ENCODE data around the gene RAB4B.
A peak's percentile ranks its signal among the peaks of the same experiment; 100 is the strongest.
"Not testable (repeated sequence)": the region's sequence is repeated elsewhere in the genome, so short reads cannot be mapped to it uniquely, and the experiment has no call there.

Gene RAB4B

DNA sequence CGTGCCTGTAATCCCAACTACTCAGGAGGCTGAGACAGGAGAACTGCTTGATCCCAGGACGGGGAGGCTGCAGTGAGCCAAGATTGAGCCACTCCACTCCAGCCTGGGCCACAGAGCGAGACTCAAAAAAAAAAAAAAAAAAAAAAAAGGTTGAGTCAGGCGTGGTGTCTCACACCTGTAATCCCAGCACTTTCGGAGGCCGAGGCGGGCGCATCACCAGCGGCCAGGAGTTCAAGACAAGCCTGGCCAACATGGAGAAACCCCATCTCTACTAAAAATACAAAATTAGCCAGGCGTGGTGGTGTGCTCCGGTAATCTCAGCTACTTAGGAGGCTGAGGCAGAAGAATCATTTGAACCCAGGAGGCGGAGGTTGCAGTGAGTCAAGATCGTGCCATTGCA is 11.7 kb upstream of the RAB4B start:
- not testable (repeated sequence) for H3K4me3 ChIP-seq (ENCODE audit: low read length in 2 of 2); H3K27me3 ChIP-seq (ENCODE audit: control insufficient read depth in 1 of 2, insufficient read depth in 2 of 2, low read length in 2 of 2); H3K9ac ChIP-seq (ENCODE audit: low read length in 2 of 2); H3K9me3 ChIP-seq (ENCODE audit: control insufficient read depth in 2 of 2, low read length in 2 of 2); H3K27ac ChIP-seq (ENCODE audit: low read length); H3K4me1 ChIP-seq (ENCODE audit: control insufficient read depth, insufficient read depth, low read length)
- H3K36me3 ChIP-seq (ENCODE audit: control insufficient read depth in 2 of 2, insufficient read depth in 2 of 2, low read length in 2 of 2) = peaks cover 42 to 43% of the 10 kb centered on the region in 2 donors

DNA sequence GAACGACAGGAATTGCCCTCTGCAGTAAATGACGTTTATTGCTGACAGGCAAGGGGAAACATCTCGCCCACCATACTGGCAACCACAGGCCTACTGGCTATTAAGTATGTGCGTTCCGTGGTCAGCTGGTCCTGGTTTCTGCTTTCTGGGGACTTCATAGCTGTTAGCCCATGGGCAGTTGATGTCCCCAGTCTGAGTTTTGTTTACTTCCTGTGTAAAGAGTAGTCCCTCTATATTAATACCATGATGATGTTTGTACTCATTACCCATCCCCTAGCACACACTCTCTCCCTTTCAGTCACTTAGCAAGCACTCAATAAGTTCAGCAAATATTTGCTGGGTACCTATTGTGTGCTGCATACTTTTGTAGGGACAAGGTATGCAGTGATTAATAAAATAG is 9.2 kb upstream of the RAB4B start:
- Histone ChIP-seq H3K4me1 (ENCODE audit: control insufficient read depth, insufficient read depth, low read length) (no peaks in the 10 kb centered on the region), H3K9ac (ENCODE audit: low read length in 2 of 2) (no peak overlapping the region), H3K9me3 (ENCODE audit: control insufficient read depth in 2 of 2, low read length in 2 of 2) (no peaks in the 10 kb centered on the region), H3K4me3 (ENCODE audit: low read length in 2 of 2) (no peak overlapping the region), H3K36me3 (ENCODE audit: control insufficient read depth in 2 of 2, insufficient read depth in 2 of 2, low read length in 2 of 2) (peaks cover 20 to 21% of the 10 kb centered on the region in 2 donors), H3K27ac (ENCODE audit: low read length) (no peak overlapping the region), H3K27me3 (ENCODE audit: control insufficient read depth in 1 of 2, insufficient read depth in 2 of 2, low read length in 2 of 2) (no peaks in the 10 kb centered on the region)

DNA sequence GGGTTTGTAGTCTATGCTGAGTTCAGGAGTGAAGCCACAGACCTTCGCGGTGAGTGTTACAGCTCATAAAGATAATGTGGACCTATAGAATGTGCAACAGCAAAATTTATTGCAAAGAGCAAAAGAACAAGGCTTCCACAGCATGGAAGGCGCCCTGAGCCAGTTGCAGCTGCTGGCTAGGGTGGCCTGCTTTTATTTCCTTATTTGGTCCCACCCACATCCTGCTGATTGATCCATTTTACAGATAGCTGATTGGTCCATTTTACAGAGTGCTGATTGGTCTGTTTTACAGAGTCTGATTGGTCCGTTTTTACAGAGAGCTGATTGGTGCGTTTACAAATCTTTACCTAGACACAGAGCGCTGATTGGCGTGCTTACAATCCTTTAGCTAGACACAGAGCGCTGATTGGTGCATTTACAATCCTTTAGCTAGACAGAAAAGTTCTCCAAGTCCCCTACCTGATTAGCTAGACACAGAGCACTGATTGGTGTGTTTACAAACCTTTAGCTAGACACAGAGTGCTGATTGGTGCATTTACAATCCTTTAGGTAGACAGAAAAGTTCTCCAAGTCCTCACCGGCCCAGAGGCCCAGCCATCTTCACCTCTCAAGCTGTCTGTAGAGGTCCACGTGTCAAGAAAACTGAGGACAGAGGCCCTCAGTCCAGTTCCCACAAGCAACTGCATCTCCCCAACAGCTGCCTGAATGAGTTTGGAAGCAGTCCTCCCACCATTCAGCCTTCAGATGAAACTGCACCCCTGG is 6.8 kb upstream of the RAB4B start:
- not testable (repeated sequence) for H3K4me3 ChIP-seq (ENCODE audit: low read length in 2 of 2); H3K27ac ChIP-seq (ENCODE audit: low read length); H3K27me3 ChIP-seq (ENCODE audit: control insufficient read depth in 1 of 2, insufficient read depth in 2 of 2, low read length in 2 of 2); H3K4me1 ChIP-seq (ENCODE audit: control insufficient read depth, insufficient read depth, low read length); H3K9me3 ChIP-seq (ENCODE audit: control insufficient read depth in 2 of 2, low read length in 2 of 2); H3K36me3 ChIP-seq (ENCODE audit: control insufficient read depth in 2 of 2, insufficient read depth in 2 of 2, low read length in 2 of 2); H3K9ac ChIP-seq (ENCODE audit: low read length in 2 of 2)

DNA sequence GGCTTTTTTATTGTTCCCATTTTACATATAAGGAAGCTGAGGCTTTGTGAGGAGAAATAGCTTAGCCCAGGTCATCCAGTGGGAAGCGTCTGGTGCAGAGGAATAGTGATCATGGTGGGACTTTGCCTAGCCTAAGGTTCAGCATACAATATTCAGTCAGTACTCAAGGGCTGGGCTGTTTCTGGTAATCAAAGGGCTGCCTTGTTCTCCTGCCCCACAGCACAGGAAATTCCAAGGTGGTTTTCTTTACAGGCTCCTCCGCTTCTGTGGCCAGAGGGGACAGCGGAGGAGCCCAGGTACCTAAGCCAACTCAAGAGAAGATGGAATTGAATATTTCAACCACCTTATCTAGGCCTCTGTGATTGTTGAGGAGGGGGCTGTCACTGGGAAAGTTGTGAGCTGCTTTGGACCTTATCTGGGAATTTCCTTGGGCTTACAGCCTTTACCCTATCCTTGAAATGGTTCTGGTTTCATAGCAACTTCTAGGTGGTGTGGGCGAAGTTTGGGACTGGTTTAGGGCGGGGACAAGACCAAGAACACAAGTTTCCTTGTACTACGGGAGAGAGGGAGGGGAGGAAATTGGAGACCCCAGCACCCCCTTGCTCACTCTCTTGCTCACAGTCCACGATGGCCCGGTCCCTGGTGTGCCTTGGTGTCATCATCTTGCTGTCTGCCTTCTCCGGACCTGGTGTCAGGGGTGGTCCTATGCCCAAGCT is 3.0 kb upstream of the RAB4B start, which contains the start of gene MIA:
TSS of gene MIA (plus strand) at position 606 of the 716 bp plus-strand sequence. CDS start at position 628, 22 bp downstream.
- no peaks in the 10 kb centered on the region for H3K9me3 ChIP-seq (ENCODE audit: control insufficient read depth in 2 of 2, low read length in 2 of 2)
- H3K4me3 ChIP-seq (ENCODE audit: low read length in 2 of 2) = no peak within 1 kb of the TSS
- H3K27ac ChIP-seq (ENCODE audit: low read length) = no peak within 1 kb of the TSS
- H3K36me3 ChIP-seq (ENCODE audit: control insufficient read depth in 2 of 2, insufficient read depth in 2 of 2, low read length in 2 of 2) = no peaks in the 10 kb centered on the region
- peaks cover 15% of the 10 kb centered on the region for H3K4me1 ChIP-seq (ENCODE audit: control insufficient read depth, insufficient read depth, low read length)
- no peak within 1 kb of the TSS for H3K9ac ChIP-seq (ENCODE audit: low read length in 2 of 2)
- H3K27me3 ChIP-seq (ENCODE audit: control insufficient read depth in 1 of 2, insufficient read depth in 2 of 2, low read length in 2 of 2) = no peaks in the 10 kb centered on the region

DNA sequence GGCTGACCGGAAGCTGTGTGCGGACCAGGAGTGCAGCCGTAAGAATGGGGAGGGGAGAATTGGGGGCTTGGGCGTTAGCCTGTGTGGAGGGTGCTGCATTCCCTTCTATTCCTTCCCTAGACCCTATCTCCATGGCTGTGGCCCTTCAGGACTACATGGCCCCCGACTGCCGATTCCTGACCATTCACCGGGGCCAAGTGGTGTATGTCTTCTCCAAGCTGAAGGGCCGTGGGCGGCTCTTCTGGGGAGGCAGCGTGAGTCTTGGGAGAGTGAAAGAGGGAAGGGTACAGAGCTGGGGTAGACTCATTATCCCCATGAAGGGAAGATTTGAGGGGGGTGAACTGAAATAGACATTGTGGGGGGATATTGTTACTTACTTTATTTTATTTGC is 2.4 kb upstream of the RAB4B start:
- H3K27ac ChIP-seq (ENCODE audit: low read length) = no peak overlapping the region
- no peak overlapping the region for H3K4me3 ChIP-seq (ENCODE audit: low read length in 2 of 2)
- no peaks in the 10 kb centered on the region for H3K9me3 ChIP-seq (ENCODE audit: control insufficient read depth in 2 of 2, low read length in 2 of 2)
- H3K36me3 ChIP-seq (ENCODE audit: control insufficient read depth in 2 of 2, insufficient read depth in 2 of 2, low read length in 2 of 2) = no peaks in the 10 kb centered on the region
- peaks cover 15% of the 10 kb centered on the region for H3K4me1 ChIP-seq (ENCODE audit: control insufficient read depth, insufficient read depth, low read length)
- H3K9ac ChIP-seq (ENCODE audit: low read length in 2 of 2) = no peak overlapping the region
- H3K27me3 ChIP-seq (ENCODE audit: control insufficient read depth in 1 of 2, insufficient read depth in 2 of 2, low read length in 2 of 2) = no peaks in the 10 kb centered on the region

DNA sequence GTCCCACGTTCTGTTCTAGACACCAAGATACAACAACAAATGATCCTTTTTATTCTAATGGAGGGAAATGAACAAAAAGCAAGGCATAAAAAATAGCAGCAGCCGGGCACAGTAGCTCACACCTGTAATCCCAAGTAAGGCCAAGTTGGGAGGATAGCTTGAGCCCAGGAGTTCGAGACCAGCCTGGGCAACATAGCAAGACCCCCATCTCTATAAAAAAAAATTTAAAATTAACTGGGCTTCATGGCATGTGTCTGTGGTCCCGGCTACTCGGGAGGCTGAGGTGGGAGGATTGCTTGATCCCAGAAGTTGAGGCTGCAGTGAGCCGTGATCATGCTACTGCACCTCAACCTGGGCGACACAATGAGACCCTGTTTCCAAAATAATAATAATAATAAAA is 1.7 kb upstream of the RAB4B start:
- Histone ChIP-seq H3K4me3 (ENCODE audit: low read length in 2 of 2) (peak overlapping the region in 1 of 2 donors; percentile 93), H3K36me3 (ENCODE audit: control insufficient read depth in 2 of 2, insufficient read depth in 2 of 2, low read length in 2 of 2) (no peaks in the 10 kb centered on the region), H3K27ac (ENCODE audit: low read length) (peak overlapping the region; percentile 98), H3K9ac (ENCODE audit: low read length in 2 of 2) (no peak overlapping the region), H3K4me1 (ENCODE audit: control insufficient read depth, insufficient read depth, low read length) (peaks cover 15% of the 10 kb centered on the region), H3K9me3 (ENCODE audit: control insufficient read depth in 2 of 2, low read length in 2 of 2) (no peaks in the 10 kb centered on the region), H3K27me3 (ENCODE audit: control insufficient read depth in 1 of 2, insufficient read depth in 2 of 2, low read length in 2 of 2) (no peaks in the 10 kb centered on the region)

DNA sequence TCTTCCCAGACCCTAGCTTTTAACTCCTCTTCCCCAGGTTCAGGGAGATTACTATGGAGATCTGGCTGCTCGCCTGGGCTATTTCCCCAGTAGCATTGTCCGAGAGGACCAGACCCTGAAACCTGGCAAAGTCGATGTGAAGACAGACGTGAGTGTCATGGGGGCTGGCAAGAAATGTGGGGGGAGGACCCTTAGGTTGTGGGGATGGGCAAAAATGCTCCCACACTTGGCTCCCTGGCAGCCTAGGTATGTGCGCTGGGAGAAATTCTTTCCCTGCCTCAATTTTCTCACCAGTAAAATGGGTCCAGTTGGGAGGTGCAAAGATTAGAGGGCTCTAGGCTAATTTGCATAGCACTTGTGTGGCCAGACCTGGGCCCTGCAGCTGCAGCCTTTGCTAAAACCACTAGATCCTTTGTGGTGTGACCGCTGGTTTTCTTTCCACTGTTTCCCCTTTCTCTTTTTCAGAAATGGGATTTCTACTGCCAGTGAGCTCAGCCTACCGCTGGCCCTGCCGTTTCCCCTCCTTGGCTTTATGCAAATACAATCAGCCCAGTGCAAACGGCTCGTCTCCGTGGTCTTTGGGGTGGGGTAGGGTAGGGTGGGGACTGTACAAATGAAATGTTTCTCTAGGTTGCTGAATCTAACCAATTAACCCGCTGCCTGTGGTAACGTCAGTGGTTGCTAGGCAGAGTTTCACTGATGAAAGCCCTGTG is 959 bp upstream of the RAB4B start:
- H3K9ac ChIP-seq (ENCODE audit: low read length in 2 of 2) = peak overlapping the region; percentile 74 to 98
- peaks cover 15% of the 10 kb centered on the region for H3K4me1 ChIP-seq (ENCODE audit: control insufficient read depth, insufficient read depth, low read length)
- H3K4me3 ChIP-seq (ENCODE audit: low read length in 2 of 2) = peak overlapping the region; percentile 69 to 93
- peaks cover 0 to 1% of the 10 kb centered on the region in 2 donors for H3K36me3 ChIP-seq (ENCODE audit: control insufficient read depth in 2 of 2, insufficient read depth in 2 of 2, low read length in 2 of 2)
- H3K27me3 ChIP-seq (ENCODE audit: control insufficient read depth in 1 of 2, insufficient read depth in 2 of 2, low read length in 2 of 2) = no peaks in the 10 kb centered on the region
- H3K27ac ChIP-seq (ENCODE audit: low read length) = peak overlapping the region; percentile 98
- H3K9me3 ChIP-seq (ENCODE audit: control insufficient read depth in 2 of 2, low read length in 2 of 2) = no peaks in the 10 kb centered on the region

DNA sequence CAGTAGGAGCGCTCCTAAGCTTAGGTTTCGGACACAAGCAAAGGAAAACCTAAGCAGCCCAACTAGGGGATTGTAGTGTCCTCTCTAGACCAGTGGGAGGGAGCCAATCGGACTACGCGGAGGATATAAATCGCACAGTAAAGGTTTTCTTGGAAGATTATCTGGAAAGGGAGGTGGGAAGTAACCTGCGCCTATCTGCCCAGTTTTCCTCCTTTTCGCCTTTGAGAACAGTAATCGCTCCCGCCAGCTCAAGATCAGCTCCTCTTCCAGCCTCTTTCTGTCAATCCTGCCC is 456 bp upstream of the RAB4B start:
- H3K9me3 ChIP-seq (ENCODE audit: control insufficient read depth in 2 of 2, low read length in 2 of 2) = no peaks in the 10 kb centered on the region
- peak overlapping the region; percentile 74 to 98 for H3K9ac ChIP-seq (ENCODE audit: low read length in 2 of 2)
- H3K4me1 ChIP-seq (ENCODE audit: control insufficient read depth, insufficient read depth, low read length) = peaks cover 15% of the 10 kb centered on the region
- peak overlapping the region; percentile 98 for H3K27ac ChIP-seq (ENCODE audit: low read length)
- H3K4me3 ChIP-seq (ENCODE audit: low read length in 2 of 2) = peak overlapping the region; percentile 69 to 93
- H3K36me3 ChIP-seq (ENCODE audit: control insufficient read depth in 2 of 2, insufficient read depth in 2 of 2, low read length in 2 of 2) = peaks cover 0 to 3% of the 10 kb centered on the region in 2 donors
- no peaks in the 10 kb centered on the region for H3K27me3 ChIP-seq (ENCODE audit: control insufficient read depth in 1 of 2, insufficient read depth in 2 of 2, low read length in 2 of 2)

DNA sequence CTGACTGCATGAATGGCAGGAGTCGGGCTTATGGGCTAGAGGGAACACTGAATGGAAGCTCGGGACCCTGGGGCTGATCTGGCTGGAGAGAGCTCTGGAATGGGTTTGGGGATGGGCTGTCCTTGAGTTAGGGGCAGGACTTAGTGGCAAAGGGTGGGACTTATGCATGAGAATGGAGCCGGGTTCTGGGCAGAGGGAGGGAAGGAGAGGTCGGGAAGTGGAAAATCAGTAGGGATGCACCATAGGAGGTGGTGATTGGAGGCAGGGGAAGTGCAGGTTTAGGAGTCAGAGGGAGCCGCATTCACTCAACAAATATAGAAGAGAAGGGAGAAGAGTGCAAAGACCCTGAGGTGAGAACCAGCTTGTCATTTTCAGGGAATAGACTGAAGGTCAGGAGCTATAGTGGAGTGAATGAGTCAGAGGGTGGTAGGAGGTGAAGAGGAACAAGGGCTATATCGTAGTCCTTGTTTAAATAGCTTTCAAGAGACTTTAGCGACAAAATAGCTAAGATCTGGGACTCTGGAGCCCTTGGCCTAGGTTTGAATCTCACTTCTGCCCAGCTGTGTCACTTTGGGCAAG is 748 bp downstream of the RAB4B start:
- H3K27ac ChIP-seq (ENCODE audit: low read length) = peak overlapping the region; percentile 98
- no peaks in the 10 kb centered on the region for H3K27me3 ChIP-seq (ENCODE audit: control insufficient read depth in 1 of 2, insufficient read depth in 2 of 2, low read length in 2 of 2)
- peaks cover 15% of the 10 kb centered on the region for H3K4me1 ChIP-seq (ENCODE audit: control insufficient read depth, insufficient read depth, low read length)
- H3K36me3 ChIP-seq (ENCODE audit: control insufficient read depth in 2 of 2, insufficient read depth in 2 of 2, low read length in 2 of 2) = peaks cover 0 to 3% of the 10 kb centered on the region in 2 donors
- peak overlapping the region; percentile 78 to 93 for H3K4me3 ChIP-seq (ENCODE audit: low read length in 2 of 2)
- H3K9ac ChIP-seq (ENCODE audit: low read length in 2 of 2) = peak overlapping the region; percentile 83 to 95
- no peaks in the 10 kb centered on the region for H3K9me3 ChIP-seq (ENCODE audit: control insufficient read depth in 2 of 2, low read length in 2 of 2)

DNA sequence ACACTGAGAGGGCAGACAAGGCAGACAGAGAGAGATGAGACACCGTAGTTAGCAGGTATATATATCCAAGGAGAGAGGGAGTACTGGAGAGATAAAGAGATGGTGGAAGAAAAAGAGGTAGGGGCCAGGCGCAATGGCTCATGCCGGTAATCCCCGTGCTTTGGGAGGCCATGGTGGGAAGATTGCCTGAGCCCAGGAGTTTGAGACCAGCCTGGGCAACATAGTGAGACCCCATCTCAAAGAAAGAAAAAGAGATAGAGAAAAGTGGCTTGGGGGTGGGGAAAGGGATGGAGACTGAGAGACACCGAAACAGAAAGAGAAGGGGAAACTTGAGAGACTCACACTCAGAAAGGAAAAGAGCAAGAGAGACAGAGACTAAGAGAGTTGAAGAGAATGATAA is 2.5 kb downstream of the RAB4B start:
- Histone ChIP-seq H3K36me3 (ENCODE audit: control insufficient read depth in 2 of 2, insufficient read depth in 2 of 2, low read length in 2 of 2) (peaks cover 0 to 3% of the 10 kb centered on the region in 2 donors), H3K9ac (ENCODE audit: low read length in 2 of 2) (no peak overlapping the region), H3K9me3 (ENCODE audit: control insufficient read depth in 2 of 2, low read length in 2 of 2) (no peaks in the 10 kb centered on the region), H3K4me3 (ENCODE audit: low read length in 2 of 2) (no peak overlapping the region), H3K27me3 (ENCODE audit: control insufficient read depth in 1 of 2, insufficient read depth in 2 of 2, low read length in 2 of 2) (no peaks in the 10 kb centered on the region), H3K4me1 (ENCODE audit: control insufficient read depth, insufficient read depth, low read length) (peaks cover 15% of the 10 kb centered on the region), H3K27ac (ENCODE audit: low read length) (no peak overlapping the region)
